HepG2 (cell line): ENCODE measurements around the gene COMMD7. TPM values are rescaled to one million over a fixed set of nuclear protein-coding genes. Genes with fewer than 3 reads are reported as not detected.
A peak's percentile ranks its signal among the peaks of the same experiment; 100 is the strongest.

Experiments used
- AFF4 ChIP-seq: sonication (generic); formaldehyde crosslinking; IDR thresholded peaks from 2 replicates; pipeline ENCODE4 v1.4.0; 2020; ENCODE audit warnings: missing genetic modification reagents
- ATF7 ChIP-seq, 2 experiments: fragments of 450-650 bp in 1 of 2; sonication (generic) in 1 of 2; formaldehyde crosslinking in 1 of 2; IDR thresholded peaks; 2 replicates each; pipeline versions ENCODE4 v1.4.0 to v1.6.1; 2016 to 2020; ENCODE audit warnings: antibody characterized with exemption in 1 of 2, mild to moderate bottlenecking in 1 of 2, missing genetic modification reagents in 1 of 2
- CSRNP1 ChIP-seq: sonication (generic); formaldehyde crosslinking; IDR thresholded peaks from 2 replicates; pipeline ENCODE4 v1.8.1; 2023; ENCODE audit warnings: mild to moderate bottlenecking, missing genetic modification reagents
- FLYWCH1 ChIP-seq: sonication (generic); formaldehyde crosslinking; IDR thresholded peaks from 2 replicates; pipeline ENCODE4 v1.8.1; 2023; ENCODE audit warnings: mild to moderate bottlenecking, missing genetic modification reagents
- FOXO1 ChIP-seq: sonication (generic); formaldehyde crosslinking; IDR thresholded peaks from 2 replicates; pipeline ENCODE4 v1.4.0; 2020; ENCODE audit warnings: missing genetic modification reagents
- HCFC1 ChIP-seq: fragments of 150-350 bp; IDR thresholded peaks from 2 replicates; pipeline ENCODE4 v1.6.1; 2014; ENCODE audit warnings: low read depth, low read length
- HNRNPUL1 ChIP-seq: fragments of 200-400 bp; formaldehyde crosslinking; IDR thresholded peaks from 2 replicates; pipeline ENCODE4 v1.6.1; 2017; ENCODE audit warnings: low read depth, mild to moderate bottlenecking, low read length, moderate library complexity
- PBX2 ChIP-seq: IDR thresholded peaks from 2 replicates; pipeline ENCODE4 v1.6.1; 2016; ENCODE audit warnings: control low read depth
- RELA ChIP-seq: sonication (generic); formaldehyde crosslinking; IDR thresholded peaks from 2 replicates; pipeline ENCODE4 v1.4.0; 2020; ENCODE audit warnings: missing genetic modification reagents
- SATB2 ChIP-seq: sonication (generic); formaldehyde crosslinking; IDR thresholded peaks from 2 replicates; pipeline ENCODE4 v1.5.0; 2020; ENCODE audit warnings: missing genetic modification reagents
- SMARCC2 ChIP-seq: fragments of 450-650 bp; IDR thresholded peaks from 2 replicates; pipeline ENCODE4 v1.6.1; 2017; ENCODE audit warnings: antibody characterized with exemption, mild to moderate bottlenecking
- TRIM22 ChIP-seq: fragments of 450-650 bp; IDR thresholded peaks from 2 replicates; pipeline ENCODE4 v1.6.1; 2017
- ZNF234 ChIP-seq: sonication (generic); formaldehyde crosslinking; conservative IDR thresholded peaks from 2 replicates; pipeline ENCODE4 v1.5.1; 2020; ENCODE audit warnings: mild to moderate bottlenecking, missing genetic modification reagents
- ZNF296 ChIP-seq: sonication (generic); formaldehyde crosslinking; conservative IDR thresholded peaks from 2 replicates; pipeline ENCODE4 v1.5.0; 2020; ENCODE audit warnings: mild to moderate bottlenecking, missing genetic modification reagents
- ZNF33A ChIP-seq: sonication (generic); formaldehyde crosslinking; IDR thresholded peaks from 2 replicates; pipeline ENCODE4 v1.5.1; 2020; ENCODE audit warnings: missing genetic modification reagents, mild to moderate bottlenecking, moderate library complexity, borderline replicate concordance
- ZNF562 ChIP-seq: sonication (generic); formaldehyde crosslinking; IDR thresholded peaks from 2 replicates; pipeline ENCODE4 v1.8.0; 2022; ENCODE audit warnings: missing genetic modification reagents, borderline replicate concordance
- ZNF576 ChIP-seq: sonication (generic); formaldehyde crosslinking; IDR thresholded peaks from 2 replicates; pipeline ENCODE4 v1.4.0; 2020; ENCODE audit warnings: mild to moderate bottlenecking, missing genetic modification reagents
- ZNF816 ChIP-seq: sonication (generic); formaldehyde crosslinking; IDR thresholded peaks from 2 replicates; pipeline ENCODE4 v1.8.0; 2022; ENCODE audit warnings: missing genetic modification reagents, mild to moderate bottlenecking, borderline replicate concordance
- ZNF878 ChIP-seq: sonication (generic); formaldehyde crosslinking; IDR thresholded peaks from 2 replicates; pipeline ENCODE4 v1.8.1; 2023; ENCODE audit warnings: mild to moderate bottlenecking, missing genetic modification reagents, moderate library complexity
- ZNF879 ChIP-seq: sonication (generic); formaldehyde crosslinking; IDR thresholded peaks from 2 replicates; pipeline ENCODE4 v1.8.1; 2023; ENCODE audit warnings: missing genetic modification reagents
- polyA plus RNA-seq, 8 experiments: library from polyadenylated mRNA; depleted of rRNA in 3 of 8; stranded (reverse) in 7 of 8; unstranded in 1 of 8; fragments of >200 nt; fragmentation: Illumina TruSeq in 4 of 8; extraction: Trizol in 4 of 8; gene quantifications; 2 replicates each; pipeline versions ENCODE4 v1.2.1 to v1.2.3, GENCODE V29; 2011 to 2016; ENCODE audit warnings: low read depth in 4 of 8, missing spikeins in 1 of 8, mixed read lengths in 1 of 8; ENCODE audit not compliant: insufficient read depth in 1 of 8
- total RNA-seq, 5 experiments: library from RNA; depleted of rRNA; stranded (reverse); fragments of >200 nt; fragmentation: Illumina TruSeq; extraction: Trizol; gene quantifications; 2 replicates each; pipeline ENCODE4 v1.2.3, GENCODE V29; 2016; ENCODE audit warnings: low read depth in 1 of 5

The COMMD7 gene
- total and polyA plus RNA-seq, 2 of the 13 experiments (the other 11 are each of a cell fraction or from before 2014, with no cell fraction given): 42.1 to 53.3 TPM

- peak; percentile 87; the same call in 1 of the 2 replicates for TF ChIP-seq CSRNP1 (CRISPR knock-in tag)
- TF ChIP-seq FLYWCH1 (CRISPR knock-in tag): no peak
- TF ChIP-seq ZNF879: no peak
- TF ChIP-seq ZNF576: 0 out of 2 replicates have a peak, but pooled peaks have one; percentile 12
- peak; percentile 99 for TF ChIP-seq ZNF816
- peak; percentile 92; the same call in 1 of the 2 replicates for TF ChIP-seq ZNF878 (CRISPR knock-in tag)
- peak; percentile 91; the same call in 1 of the 2 replicates for TF ChIP-seq SMARCC2
- no peak for TF ChIP-seq TRIM22
- TF ChIP-seq PBX2 (CRISPR knock-in tag): no peak
- no peak; the same call in 1 of the 2 replicates for TF ChIP-seq ATF7 (IDR thresholded peaks at IDR 0.05)
- peak; percentile 75; the same call in 1 of the 2 replicates for TF ChIP-seq ATF7 (CRISPR knock-in tag; IDR thresholded peaks at IDR 0.05)
- no peak for TF ChIP-seq ZNF562
- TF ChIP-seq RELA (CRISPR knock-in tag): peak; percentile 54; the same call in 1 of the 2 replicates
- peak; percentile 98 for TF ChIP-seq FOXO1 (CRISPR knock-in tag)
- peak; percentile 98 for TF ChIP-seq ZNF33A (CRISPR knock-in tag)
- no peak for TF ChIP-seq ZNF296
- no peak for TF ChIP-seq AFF4
- no peak for TF ChIP-seq ZNF234
- peak; percentile 75; the same call in 1 of the 2 replicates for TF ChIP-seq SATB2 (CRISPR knock-in tag)
- peak; percentile 23; the same call in 1 of the 2 replicates for TF ChIP-seq HCFC1
- TF ChIP-seq HNRNPUL1: no peak
Observed at GRCh38 chr20:32685541-32686529, 57.4 kb downstream of the COMMD7 start (continued).
